HL-60 (cell line): ENCODE measurements around the gene BRAP.

Experiments
- DNase-seq, 2 experiments: peaks; one replicate each; pipeline ENCODE4 v3.0.0-alpha.2; 2010 to 2020; ENCODE audit warnings: low read depth in 1 of 2, low spot score in 1 of 2
- H3K27ac ChIP-seq: fragments of 250-450 bp; sonication (Bioruptor Pico); replicated peaks from 2 replicates; pipeline ENCODE4 v1.5.1; 2020; ENCODE audit warnings: mild to moderate bottlenecking, moderate library complexity
- H3K27me3 ChIP-seq: fragments of 250-450 bp; sonication (Bioruptor Pico); 2 replicates; pipeline ENCODE4 v1.5.1; 2021; ENCODE audit warnings: mild to moderate bottlenecking, moderate library complexity; ENCODE audit not compliant: insufficient read depth, poor library complexity, severe bottlenecking
- H3K4me3 ChIP-seq: replicated peaks from 2 replicates; pipeline ENCODE4 v1.5.1; 2011; ENCODE audit warnings: mild to moderate bottlenecking, control low read depth, low read length; ENCODE audit not compliant: insufficient read depth
- CTCF ChIP-seq: IDR thresholded peaks from one replicate; pipeline ENCODE4 v1.5.1; 2011; ENCODE audit warnings: low read length, control low read depth, inconsistent platforms; ENCODE audit not compliant: insufficient read depth
- GABPA ChIP-seq: IDR thresholded peaks from 2 replicates; pipeline ENCODE4 v1.6.1; 2012; ENCODE audit warnings: low read depth
- POLR2AphosphoS5 ChIP-seq: IDR thresholded peaks from 2 replicates; pipeline ENCODE4 v1.6.1; 2012; ENCODE audit warnings: low read depth
- SPI1 ChIP-seq: IDR thresholded peaks from 2 replicates; pipeline ENCODE4 v1.6.1; 2012; ENCODE audit warnings: low read depth, mild to moderate bottlenecking, borderline replicate concordance
- TF ChIP-seq, protein P1 (sequence below): IDR thresholded peaks from 2 replicates; pipeline ENCODE4 v1.6.1; 2012; ENCODE audit warnings: low read depth; ENCODE audit not compliant: insufficient replicate concordance

The BRAP gene

DNA sequence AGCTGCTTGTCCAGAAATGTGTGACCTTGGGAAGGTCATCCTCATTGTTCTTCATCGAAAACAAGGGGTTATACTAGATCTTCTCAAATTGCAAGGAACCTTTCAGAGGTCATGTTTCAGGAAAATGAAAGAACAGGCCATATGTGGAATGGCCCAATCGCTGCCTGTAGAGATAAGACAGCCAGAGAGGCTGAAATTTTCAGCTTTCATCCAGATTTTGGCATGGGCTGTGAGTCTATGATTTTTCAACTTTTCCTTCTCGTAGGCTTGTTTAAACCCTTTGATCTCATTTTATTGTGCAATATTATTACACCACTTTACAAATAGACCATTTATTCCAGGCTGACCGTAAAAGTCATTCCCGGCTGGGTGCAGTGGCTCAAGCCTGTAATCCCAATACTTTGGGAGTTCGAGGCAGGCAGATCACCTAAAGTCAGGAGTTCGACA lies 69.6 kb downstream of the BRAP start:
- Histone ChIP-seq H3K27me3 (no peaks in the 10 kb centered on the region), H3K4me3 (no peak overlapping the region), H3K27ac (no peak overlapping the region)
- no peak for DNase-seq
- TF ChIP-seq, protein P1, sequence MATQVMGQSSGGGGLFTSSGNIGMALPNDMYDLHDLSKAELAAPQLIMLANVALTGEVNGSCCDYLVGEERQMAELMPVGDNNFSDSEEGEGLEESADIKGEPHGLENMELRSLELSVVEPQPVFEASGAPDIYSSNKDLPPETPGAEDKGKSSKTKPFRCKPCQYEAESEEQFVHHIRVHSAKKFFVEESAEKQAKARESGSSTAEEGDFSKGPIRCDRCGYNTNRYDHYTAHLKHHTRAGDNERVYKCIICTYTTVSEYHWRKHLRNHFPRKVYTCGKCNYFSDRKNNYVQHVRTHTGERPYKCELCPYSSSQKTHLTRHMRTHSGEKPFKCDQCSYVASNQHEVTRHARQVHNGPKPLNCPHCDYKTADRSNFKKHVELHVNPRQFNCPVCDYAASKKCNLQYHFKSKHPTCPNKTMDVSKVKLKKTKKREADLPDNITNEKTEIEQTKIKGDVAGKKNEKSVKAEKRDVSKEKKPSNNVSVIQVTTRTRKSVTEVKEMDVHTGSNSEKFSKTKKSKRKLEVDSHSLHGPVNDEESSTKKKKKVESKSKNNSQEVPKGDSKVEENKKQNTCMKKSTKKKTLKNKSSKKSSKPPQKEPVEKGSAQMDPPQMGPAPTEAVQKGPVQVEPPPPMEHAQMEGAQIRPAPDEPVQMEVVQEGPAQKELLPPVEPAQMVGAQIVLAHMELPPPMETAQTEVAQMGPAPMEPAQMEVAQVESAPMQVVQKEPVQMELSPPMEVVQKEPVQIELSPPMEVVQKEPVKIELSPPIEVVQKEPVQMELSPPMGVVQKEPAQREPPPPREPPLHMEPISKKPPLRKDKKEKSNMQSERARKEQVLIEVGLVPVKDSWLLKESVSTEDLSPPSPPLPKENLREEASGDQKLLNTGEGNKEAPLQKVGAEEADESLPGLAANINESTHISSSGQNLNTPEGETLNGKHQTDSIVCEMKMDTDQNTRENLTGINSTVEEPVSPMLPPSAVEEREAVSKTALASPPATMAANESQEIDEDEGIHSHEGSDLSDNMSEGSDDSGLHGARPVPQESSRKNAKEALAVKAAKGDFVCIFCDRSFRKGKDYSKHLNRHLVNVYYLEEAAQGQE = no peak
- TF ChIP-seq GABPA (no peak), SPI1 (no peak), POLR2AphosphoS5 (no peak), CTCF (no peak)

- TF ChIP-seq CTCF (no peak), POLR2AphosphoS5 (no peak), GABPA (no peak), SPI1 (no peak)
- TF ChIP-seq, protein P1 = no peak
- Histone ChIP-seq H3K27ac (no peak overlapping the region), H3K4me3 (no peak overlapping the region), H3K27me3 (no peaks in the 10 kb centered on the region)
- DNase-seq = no peak
Observed at GRCh38 chr12:111607239-111607638, 78.5 kb downstream of the BRAP start.

DNA sequence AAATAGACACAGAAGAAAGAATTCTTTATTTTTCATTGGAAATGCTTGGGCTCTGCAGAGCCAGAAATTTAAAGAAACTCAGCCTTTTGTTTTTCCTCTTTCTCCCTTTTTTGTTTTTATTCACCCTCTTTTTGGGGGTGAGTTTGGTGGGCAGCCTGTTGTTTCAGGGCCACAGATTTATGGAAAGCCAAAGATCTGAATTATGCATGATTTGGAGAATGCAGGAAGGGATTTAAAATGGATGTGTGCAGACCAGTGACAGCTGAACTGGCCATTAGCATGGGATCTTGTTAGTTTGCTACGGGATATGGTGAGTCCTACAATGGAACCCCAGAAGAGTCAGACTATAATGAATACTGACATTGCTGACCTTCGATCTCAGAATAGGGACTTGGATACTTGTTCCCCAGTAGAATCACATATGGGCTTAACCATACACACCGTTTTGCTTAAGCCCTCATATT lies 79.0 kb downstream of the BRAP start:
- Histone ChIP-seq H3K27me3 (no peaks in the 10 kb centered on the region), H3K27ac (no peak overlapping the region), H3K4me3 (no peak overlapping the region)
- TF ChIP-seq SPI1 (no peak), GABPA (no peak), POLR2AphosphoS5 (no peak), CTCF (no peak)
- TF ChIP-seq, protein P1 = no peak
- DNase-seq = no peak
